NCI-H748 treated with DMSO at 0.1 percent for 48 hours (cell line): ENCODE measurements around the gene MS4A4A.

Source experiments
- DNase-seq: peaks from one replicate; lab custom pipeline; 2025; lab: John Stamatoyannopoulos, UW

Gene MS4A4A

DNA sequence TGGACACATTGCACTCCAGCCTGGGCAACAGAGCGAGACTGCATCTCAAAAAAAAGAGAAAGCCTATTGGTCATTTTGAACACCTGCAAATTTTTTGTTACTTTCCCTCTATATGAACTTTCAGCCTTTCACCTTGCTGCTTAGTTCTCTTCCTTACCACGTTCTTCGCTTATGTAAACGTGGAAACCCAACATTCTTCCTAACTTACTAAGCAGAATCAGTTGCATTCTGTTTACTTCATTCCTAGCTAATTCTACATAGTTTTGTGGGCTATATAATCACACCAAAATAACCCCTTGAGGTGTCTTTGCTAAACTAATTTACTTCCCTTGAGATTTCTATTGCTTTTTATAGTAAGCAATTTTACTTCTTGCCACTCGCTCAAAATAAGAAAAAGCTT is 23.2 kb downstream of the MS4A4A start:
- no peak for DNase-seq

DNA sequence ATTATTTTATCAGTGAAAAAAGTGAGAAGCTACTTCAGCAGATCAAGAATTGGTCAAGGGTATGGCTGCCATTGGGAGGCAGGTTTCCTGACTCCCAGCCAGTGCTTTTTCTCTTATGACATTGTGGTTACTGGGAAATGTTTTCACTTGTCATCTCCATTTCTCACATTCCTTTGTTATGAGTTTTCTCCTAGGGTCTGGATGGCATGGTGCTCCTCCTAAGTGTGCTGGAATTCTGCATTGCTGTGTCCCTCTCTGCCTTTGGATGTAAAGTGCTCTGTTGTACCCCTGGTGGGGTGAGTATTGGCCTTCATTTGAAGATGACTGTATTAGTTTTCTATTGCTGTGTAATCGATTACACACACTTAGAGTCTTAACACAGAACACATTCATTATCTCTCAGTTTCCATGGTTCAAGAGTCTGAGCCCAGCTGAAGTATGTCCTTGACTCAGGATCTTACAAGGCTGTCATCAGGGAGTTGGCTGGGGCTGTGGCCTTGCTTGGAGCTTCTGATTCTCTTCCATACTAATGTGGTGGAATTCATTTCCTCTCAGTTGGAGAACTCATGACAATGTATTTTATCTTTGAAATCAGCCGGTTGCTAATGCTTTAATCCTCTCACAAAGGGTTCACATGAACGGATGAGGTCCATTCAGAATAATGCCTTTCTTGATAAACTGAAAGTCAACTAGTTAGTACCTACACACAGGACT is 25.6 kb downstream of the MS4A4A start:
- DNase-seq, result no peak

DNA sequence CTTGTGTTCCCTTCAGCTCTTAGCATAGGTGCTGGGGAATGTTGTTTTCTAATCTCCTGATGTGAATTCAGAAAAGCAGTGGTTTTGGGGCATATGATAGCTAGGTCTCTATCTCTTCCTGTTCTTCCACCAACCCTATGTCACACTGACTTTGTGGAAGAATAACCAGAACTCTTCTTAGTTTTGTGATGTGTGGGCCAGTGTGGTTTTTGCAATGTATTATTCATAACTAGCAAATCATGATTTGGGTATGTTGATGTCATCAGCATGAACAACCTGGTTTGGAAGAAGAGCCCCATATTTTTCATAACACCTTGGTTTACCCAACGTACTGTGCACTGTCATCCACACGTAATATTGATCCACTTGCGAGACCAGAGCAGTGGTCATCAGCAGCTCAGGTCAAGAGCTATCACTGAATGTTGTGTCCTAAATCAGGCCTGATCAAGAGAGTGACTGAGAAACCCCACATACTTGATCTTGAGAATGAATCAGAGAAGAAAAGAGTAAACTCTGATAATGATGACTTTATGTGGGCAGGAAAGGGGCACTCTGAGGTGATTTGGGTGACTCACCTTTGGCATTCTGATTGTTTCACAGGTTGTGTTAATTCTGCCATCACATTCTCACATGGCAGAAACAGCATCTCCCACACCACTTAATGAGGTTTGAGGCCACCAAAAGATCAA is 27.2 kb downstream of the MS4A4A start:
- no peak for DNase-seq

DNA sequence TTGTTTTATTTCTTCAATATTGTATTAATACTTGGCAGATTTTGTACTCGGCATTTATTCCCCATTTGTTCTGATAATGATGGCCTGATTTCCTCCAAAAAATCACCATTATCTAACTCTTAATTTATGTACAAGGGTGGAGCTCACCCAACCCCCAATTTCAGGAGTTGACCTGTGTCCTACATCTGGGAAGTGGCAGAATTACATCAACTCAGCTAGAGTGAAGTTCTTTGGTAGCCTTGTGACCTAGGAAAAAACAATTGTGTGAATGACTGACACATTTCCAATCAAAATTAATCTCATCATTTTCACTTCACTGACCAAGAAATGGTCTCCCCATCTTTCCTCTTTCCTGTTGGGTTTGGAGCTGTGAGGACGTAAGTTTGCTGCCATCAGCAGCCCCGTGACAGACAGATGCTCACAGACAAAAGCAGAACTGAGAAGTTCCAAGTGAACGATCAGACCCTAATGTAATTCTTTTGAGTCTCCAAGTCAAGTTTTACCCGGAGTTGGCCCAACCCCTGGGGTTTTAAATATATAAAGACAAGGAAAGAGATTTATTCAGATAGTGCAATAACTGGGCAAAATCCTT is 30.0 kb downstream of the MS4A4A start:
- no peak for DNase-seq

DNA sequence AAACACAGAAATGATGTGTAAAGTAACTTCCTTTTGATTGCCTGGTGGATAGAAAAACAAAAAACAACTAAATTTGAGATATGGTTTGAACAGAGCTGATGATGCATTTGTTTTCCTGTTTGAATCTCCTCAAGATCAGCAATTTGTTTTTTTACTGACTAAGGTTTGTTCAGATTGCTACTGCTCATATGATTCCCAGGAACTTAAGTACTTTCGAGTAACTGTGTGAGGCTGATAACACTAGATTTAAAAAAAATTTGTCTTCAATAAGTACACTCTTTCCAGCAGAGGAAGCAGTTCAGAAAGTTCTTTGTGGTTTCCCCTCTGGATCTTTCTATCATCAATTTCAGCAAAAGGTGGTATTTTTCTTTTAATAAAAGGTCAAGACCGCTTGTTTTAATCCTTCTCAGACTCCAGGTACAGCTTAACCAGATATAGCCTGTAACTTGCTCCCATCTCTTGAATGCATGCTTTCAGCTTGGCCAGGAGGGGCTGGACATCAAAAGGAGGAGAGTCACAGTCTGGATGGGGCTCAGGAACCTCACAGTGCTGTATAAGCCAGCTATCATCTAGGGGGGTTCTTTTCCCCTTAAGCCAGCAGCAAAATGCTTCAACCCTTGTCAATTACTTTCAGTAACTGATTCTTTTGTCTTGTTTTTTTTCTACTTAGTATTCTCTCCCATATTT is 34.3 kb downstream of the MS4A4A start:
- DNase-seq, result no peak

DNA sequence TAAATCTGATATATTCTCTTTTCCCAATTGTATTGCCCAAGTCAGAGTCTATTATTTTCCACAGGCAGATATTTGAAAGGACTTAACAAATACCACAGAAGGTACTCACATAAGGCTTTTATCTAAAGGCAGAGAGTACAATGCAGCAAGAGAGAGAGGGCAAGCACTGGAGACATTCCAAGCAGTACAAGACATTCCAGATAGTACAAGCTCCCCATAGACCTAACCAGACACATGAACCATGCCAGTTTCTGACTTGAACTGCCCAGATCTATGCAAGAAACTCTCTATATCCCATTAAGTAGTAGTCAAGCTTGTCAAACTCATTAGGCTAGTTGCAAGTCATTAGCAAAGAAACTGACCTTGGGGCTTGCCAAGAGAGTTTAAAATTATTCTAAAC is 35.4 kb downstream of the MS4A4A start:
- DNase-seq, result no peak

DNA sequence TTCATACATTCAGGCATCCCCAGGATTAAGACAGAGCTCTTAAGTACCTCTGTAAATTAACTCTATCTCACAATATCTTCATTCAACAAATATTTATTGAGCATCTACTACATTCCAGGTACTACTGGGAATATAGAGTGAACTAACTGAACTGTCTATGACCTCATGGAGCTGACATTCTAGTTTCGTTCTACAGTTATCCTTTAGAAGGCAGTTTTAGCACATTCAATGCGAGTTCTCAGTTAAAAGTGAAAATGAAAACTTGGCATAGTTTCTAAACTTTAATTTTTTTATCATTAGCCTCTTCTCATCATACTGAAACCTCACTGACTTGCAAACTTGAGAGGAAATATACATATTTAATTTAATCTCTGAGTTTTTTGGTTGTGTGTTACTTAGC is 35.9 kb downstream of the MS4A4A start:
- DNase-seq, result no peak

DNA sequence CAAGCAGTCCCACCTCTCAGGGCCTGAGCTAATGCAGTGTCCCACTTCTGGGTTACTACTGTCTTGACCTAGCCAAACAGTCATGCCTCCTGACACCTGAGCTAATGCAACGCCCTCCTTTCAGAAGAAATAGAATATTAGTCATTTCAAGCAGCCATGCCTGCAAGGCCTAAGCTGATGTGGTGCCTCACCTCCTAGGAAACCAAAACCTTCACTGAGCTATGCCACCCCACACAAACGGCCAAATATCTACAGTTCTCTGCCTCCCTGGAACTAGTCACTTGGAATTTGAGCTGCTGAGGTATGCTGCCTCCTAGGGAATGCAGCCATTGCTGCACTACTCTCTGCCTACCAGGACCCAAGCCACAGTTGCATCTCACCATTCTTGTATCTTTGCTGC is 38.3 kb downstream of the MS4A4A start:
- DNase-seq, result no peak

DNA sequence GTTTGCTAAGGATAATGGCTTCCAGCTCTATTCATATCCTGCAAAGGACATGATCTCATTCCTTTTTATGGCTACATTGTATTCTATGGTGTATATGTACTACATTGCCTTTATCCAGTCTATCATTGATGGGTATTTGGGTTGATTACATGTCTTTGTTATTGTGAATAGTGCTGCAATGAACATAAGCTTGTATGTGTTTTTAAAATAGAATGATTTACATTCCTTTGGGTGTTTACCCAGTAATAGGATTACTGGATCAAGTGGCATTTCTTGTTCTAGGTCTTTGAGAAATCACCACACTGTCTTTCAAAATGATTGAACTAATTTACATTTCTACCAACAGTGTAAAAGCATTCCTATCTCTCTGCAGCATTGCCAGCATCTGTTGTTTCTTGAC is 40.6 kb downstream of the MS4A4A start:
- DNase-seq, result no peak

DNA sequence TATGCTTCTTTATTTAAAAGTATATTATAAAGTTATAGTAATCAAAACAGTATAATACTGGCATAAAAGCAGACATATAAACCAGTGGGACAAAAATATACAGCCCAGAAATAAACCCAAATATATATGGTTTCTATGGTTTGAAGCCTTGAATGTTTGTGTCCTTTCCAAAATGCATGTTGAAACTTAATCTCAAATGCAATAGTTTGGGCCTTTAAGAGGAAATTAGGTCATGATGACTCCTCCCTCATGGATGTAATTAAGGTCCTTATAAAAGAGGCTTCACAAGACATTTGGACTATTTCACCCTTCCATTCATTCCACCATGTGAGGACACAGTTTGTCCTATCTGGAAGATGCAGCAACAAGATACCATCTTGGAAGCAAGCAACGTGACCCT is 46.5 kb downstream of the MS4A4A start, which contains the start of gene MS4A6E:
MS4A6E (plus strand) TSS at position 301 of the 400 bp plus-strand sequence. CDS start 7,641 bp downstream, outside the sequence.
- no peak for DNase-seq

DNA sequence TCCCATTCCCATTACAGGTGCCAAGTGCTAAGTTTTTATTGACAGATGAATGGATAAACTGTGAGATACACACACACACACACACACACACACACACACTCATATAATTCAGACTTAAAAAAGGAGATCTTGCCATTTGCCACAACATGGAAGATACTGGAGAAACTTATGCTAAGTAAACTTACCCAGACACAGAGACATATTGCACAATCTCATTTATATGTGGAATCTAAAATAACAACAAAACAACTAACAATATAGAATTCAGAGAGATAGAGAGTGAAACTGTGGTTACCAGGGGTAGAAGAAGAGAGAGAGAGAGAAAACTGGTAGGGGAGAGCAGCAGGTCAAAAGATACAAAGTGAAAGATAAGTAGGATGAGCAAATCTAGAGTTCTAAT is 48.0 kb downstream of the MS4A4A start:
- DNase-seq, result no peak

DNA sequence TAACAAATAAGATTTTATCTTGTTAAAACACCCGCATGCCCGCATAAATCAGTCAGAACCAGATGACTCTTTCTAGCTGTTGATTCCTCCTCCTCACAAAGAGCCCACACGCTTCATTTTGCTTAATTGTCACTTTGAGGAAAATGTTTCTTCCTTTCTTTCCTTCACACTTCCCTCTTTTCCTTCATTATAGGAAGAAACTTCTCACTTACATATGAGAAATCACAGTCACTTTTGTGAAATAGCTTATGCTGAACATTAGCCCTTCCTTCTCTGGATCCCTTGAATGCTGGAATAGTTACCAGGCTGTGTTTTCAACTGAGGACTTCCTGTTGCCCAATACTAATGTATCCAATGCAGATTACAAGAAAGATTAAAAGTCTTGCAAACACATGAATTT is 52.4 kb downstream of the MS4A4A start:
- DNase-seq, result no peak

DNA sequence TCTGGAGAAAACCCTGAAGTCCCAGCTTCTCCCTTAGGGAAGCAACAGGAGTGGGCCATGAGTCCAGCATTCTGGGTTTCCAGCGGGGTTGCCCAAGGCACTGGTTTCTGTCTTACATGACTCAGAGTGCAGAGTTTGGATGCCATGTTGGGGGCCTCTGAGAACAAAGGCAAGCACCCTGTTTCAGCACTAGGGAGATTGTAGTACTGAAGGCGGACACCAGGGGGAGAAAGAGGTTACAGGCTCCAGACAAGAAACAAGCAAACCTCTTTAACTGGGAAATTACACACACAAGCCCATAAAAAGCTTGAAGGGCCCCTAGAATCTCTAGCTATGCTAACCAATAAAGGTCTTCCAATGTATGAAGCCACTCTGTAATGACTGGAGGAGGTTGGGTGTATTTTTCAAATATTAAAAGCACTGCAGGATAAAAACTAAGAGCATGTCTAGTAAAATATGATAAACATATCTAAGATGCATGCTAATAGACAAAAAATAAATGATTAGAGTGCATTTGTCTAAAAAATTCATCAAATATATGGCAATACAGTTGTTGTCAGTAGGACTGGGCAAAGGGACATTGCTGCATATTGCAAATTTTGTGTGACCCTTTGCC is 53.6 kb downstream of the MS4A4A start:
- peak; percentile 53 for DNase-seq

DNA sequence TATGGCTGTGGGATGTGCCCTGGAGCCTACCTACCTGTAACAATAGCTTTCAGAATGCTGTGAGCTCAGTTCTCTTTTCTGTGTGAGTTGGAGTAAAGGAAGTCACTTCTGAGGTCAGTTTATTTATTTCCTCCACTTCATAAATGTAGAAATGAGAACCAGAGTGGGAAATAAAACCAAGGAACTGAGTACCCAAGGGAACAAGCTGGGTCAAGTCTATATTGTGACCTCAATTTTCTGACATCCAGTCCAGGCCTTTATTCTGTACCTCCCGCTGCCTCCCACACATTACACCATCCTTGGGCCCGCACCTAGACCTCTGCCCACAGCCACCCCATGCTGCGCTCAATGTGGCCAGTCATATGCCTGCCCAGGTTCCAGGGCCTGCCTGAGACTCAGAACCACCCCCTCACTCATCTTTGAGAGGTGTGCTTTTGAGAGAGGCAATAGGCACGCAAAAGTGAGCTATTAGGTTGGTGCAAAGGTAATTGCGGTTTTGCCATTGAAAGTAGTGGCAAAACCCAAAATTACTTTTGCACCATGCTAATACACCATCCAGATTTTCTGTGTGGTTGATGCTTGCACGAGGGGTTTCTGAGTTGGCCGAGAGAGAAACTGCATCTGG is 56.4 kb downstream of the MS4A4A start:
- no peak for DNase-seq

DNA sequence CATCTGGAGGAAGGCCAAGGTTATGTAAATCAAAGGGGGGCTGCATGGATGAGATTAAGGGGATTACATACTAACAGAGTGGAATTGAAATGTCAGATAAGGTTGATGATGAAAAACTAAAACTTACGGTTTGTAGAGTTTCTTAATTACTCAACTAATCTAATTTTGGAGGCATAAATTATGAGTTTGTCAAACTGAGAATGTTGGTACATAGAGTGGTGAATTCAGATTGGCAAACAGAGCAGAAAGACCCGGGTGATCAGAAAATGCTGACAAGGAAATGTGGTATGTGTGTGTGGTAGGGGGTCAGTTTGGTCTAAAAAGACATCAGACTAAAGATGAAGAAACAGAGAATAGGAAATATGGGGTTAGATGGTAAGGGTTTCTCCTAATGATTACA is 57.6 kb downstream of the MS4A4A start:
- no peak for DNase-seq

DNA sequence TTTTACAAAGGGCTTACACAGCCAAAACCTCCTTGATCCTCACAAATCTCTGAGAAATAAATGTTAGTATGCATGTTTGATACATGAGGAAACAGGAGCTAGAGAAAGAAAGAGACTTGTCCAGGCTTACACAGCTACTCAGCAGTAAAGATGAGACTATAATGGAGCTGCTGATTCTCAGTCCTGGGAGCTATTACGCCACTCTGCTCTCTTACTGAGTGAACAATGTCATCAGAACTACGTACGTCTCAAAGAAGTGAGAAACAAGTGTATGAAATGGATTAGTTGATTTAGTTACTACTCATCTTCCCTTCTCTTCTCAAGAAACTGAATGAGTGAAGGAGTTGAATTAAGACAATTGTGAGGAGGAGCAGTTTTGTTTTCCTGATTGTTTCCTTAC is 58.9 kb downstream of the MS4A4A start:
- DNase-seq, result no peak

DNA sequence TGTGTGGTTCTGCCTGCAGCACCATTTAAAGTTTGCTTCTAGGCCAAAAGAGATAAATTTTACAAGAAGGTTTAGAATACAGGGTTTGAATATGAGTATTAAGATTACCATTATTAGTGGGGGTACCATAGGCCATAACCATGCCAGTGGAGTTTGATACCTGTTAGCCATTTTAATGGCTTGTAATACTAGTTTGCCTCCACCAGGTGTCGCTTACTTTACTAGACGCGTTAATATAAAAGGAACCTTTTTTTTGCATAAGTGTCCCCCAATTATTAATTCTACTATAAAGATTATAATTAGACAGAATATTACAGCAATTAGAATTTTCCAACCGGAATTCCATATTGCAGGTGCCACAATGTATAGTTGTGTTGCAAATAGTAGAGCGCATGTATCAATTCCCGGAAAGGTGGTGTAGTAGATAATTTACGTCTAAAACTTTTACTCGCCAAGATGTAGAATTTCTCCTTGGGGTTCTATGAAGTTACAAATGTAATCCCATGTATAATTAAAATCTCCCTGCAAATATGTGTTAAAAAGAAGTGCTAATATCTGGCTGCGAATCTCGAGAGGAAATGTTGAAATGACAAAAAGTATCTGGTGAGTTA is 62.7 kb downstream of the MS4A4A start:
- peak; percentile 20 for DNase-seq

DNA sequence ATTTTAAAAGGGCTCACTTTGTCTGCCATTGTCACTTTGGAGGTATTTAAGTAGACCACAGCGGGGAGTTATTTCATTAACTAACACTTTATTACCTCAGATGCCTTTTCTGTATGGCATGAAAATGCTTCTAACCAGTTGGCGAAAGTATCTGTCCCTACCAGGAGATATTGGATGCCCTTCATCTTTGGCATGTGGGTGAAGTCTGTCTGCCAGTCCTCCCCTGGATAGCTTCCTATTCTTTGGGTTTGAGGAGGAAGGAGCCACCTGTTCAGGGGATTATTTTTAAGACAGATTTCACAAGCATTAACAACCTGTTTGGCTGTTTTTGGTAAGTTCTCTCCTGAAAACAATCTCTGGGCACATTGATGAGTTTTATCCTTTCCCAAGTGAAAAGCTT is 63.7 kb downstream of the MS4A4A start:
- DNase-seq, result no peak

DNA sequence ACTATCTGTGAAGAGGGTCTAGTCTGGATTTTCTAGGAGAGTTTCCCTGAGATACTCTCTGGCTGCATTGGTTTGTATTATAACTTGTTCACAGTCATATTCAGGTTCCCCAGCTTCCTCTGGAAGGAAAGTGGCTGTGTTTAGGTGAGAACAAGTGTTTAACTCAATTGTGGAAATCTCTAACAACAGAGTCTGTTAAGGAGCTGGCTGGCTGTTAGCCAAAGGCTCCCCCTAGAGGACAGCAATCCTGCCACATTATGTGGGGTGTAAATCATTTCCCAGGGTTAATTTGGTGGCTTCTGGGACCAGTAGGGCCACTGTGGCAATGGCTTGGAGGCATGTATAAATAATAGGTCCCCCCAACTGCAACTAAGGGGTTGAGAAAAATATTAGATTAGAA is 65.0 kb downstream of the MS4A4A start:
- no peak for DNase-seq

DNA sequence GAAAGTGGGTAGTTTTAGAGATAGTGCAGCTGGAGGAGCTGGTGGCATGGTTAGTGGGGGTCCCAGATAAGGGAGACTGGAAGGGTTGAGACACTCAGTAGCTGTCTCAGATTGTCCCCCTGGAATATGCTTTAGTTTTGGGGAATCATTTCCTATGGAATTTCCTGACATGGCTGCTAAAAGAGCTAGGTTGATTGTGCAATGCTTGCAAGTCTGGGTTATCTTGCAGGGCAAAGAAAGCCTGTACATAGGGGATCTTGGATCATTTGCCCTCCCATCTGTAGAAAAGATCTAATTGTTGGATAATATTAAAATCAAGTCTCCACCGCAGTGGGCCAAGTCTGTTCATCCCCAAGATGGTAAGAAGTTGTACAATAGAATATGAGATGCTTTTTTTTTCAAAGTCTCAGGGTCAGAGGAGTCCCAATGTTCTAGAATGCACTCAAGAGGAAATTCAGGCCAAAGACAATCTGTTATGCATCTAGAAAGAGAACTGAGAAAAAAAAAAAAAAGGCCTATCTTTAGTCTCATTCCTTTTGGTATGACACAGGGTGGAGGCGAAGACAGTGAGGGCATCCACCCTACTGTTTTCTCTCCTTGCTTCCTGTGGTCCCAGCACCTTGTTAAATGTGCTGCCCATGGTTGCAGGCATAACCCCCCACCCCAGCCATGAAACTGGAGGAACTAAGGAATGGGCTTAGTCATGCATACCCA is 66.8 kb downstream of the MS4A4A start:
- DNase-seq, result no peak

DNA sequence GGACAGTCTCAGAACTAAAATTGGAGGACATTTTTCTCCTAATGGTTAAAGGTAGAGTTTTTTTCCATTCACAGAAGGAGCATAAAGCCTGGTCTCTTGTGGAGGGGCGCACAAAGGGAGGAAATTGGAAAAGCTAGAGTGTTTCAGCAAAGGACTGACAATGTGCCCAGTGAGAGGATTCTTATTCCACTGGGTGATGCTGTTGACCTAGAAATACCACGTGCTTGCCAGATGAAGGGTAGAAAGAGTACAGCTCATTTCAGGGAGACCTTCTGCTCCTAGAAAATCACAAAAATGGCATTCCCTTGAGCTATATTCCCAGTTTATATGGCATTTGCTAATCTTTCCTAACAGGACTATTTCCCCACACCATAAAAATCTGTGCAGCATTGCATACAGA is 67.7 kb downstream of the MS4A4A start:
- no peak for DNase-seq
